Kidney capillary endothelial cell (primary cell): ENCODE results near the gene KCNIP4.

Experiments used
- DNase-seq: peaks from one replicate; pipeline ENCODE4 v3.0.0-alpha.2; 2018; ENCODE audit warnings: low spot score

KCNIP4 gene

GRCh38 chr4:21901281-21901680 is 47.3 kb downstream of the KCNIP4 start:
- no peak for DNase-seq

- DNase-seq = no peak
These were observed 48.4 kb downstream of the KCNIP4 start for GRCh38 chr4:21900211-21900610.

- no peak for DNase-seq
These were observed 50.5 kb downstream of the KCNIP4 start for GRCh38 chr4:21898101-21898500.

GRCh38 chr4:21896767-21897166 is 51.8 kb downstream of the KCNIP4 start:
- no peak for DNase-seq

- no peak for DNase-seq
These were observed 55.4 kb downstream of the KCNIP4 start for GRCh38 chr4:21893136-21893535.

- no peak for DNase-seq
These were observed 58.3 kb downstream of the KCNIP4 start for GRCh38 chr4:21890231-21890630.

GRCh38 chr4:21888195-21888976 is 60.2 kb downstream of the KCNIP4 start:
- DNase-seq = no peak

- DNase-seq = no peak
These were observed 61.1 kb downstream of the KCNIP4 start for GRCh38 chr4:21887481-21887880.

- no peak for DNase-seq
These were observed 62.8 kb downstream of the KCNIP4 start for GRCh38 chr4:21885770-21886169.

- no peak for DNase-seq
These were observed 63.3 kb downstream of the KCNIP4 start for GRCh38 chr4:21885241-21885640.

- no peak for DNase-seq
These were observed 64.0 kb downstream of the KCNIP4 start for GRCh38 chr4:21884615-21885014.

GRCh38 chr4:21882051-21882839 is 66.3 kb downstream of the KCNIP4 start:
- DNase-seq = no peak

- no peak for DNase-seq
These were observed 69.4 kb downstream of the KCNIP4 start for GRCh38 chr4:21879187-21879586.

GRCh38 chr4:21876711-21877110 is 71.9 kb downstream of the KCNIP4 start:
- DNase-seq = no peak

- no peak for DNase-seq
These were observed 75.4 kb downstream of the KCNIP4 start for GRCh38 chr4:21873145-21873544.

GRCh38 chr4:21872101-21872500 is 76.5 kb downstream of the KCNIP4 start:
- no peak for DNase-seq

- no peak for DNase-seq
These were observed 78.4 kb downstream of the KCNIP4 start for GRCh38 chr4:21869978-21870745.

- DNase-seq = no peak
These were observed 83.9 kb downstream of the KCNIP4 start for GRCh38 chr4:21864686-21865085.

- DNase-seq = no peak
These were observed 85.7 kb downstream of the KCNIP4 start for GRCh38 chr4:21862917-21863316.

GRCh38 chr4:21858971-21859370 is 89.6 kb downstream of the KCNIP4 start:
- DNase-seq = no peak

- no peak for DNase-seq
These were observed 91.8 kb downstream of the KCNIP4 start for GRCh38 chr4:21856754-21857153.

GRCh38 chr4:21856301-21856700 is 92.3 kb downstream of the KCNIP4 start:
- no peak for DNase-seq

- DNase-seq = no peak
These were observed 99.5 kb downstream of the KCNIP4 start for GRCh38 chr4:21849077-21849476.
